LHCN-M2 (cell line): ENCODE data around the gene SIRPB2. TPM values are rescaled to one million over a fixed set of nuclear protein-coding genes. Genes with fewer than 3 reads are reported as not detected.

Experiments used
- DNase-seq: peaks from one replicate; pipeline ENCODE4 v3.0.0-alpha.2; 2012; ENCODE audit warnings: low read depth
- total RNA-seq: library from RNA; depleted of rRNA; stranded (reverse); fragments of >200 nt; gene quantifications from 2 replicates; pipeline ENCODE4 v1.2.3, GENCODE V29; 2014

The SIRPB2 gene
- total RNA-seq, 1 experiment from 2014 or later: not detected

DNA sequence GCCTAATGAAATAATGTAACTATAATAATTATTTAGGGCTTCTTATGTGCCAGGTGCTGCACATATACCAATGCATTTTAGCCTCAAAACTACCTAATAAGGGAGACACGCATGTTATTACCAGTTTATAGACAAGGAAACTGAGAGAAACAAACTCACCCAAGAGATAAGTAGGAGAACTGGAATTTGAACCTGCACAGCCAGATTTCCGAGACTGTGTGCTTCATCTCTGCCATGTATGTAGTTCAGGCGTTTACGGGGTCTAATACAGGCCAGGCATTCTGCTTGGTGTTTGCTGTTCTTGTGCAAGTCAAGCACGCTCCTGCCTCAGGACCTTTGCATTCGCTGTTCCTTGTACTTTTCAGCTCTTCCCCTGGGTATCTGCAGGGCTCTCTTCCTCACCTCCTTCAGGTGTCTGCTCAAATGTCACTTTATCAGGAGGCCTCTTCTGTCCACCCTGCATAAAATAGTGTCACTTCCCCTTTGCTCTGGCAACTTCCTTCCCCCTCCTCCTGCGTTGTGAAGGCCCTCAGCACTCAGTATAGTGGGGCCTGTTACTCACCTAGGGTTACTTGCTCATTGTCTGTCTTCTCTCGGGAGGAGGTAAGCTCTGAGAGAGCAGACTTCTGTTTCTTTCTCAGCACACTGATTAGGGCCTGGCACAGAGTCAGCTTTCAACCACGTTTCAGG lies 18.5 kb downstream of the SIRPB2 start:
- no peak for DNase-seq

DNA sequence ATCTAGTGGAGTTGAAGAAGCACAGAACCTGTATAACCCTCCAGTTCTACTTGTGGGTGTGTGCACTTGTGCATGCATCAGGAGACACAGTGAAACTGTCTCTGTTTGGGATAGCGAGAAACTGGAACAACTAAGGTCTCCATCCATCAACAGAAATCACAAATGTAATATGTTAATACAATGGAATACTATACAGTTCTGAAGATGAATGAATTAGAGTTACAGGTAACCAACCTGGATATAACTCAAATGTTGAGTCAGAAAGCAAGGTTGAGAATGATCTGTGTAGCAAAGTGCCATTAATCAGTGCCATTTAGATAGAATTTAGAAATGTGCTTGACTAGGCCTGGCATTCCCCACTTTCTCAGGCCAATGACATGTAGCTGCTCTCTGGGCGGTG lies 20.0 kb downstream of the SIRPB2 start:
- no peak for DNase-seq

- peak; percentile 99 for DNase-seq
These were observed 21.2 kb downstream of the SIRPB2 start for GRCh38 chr20:1469925-1470571.

DNA sequence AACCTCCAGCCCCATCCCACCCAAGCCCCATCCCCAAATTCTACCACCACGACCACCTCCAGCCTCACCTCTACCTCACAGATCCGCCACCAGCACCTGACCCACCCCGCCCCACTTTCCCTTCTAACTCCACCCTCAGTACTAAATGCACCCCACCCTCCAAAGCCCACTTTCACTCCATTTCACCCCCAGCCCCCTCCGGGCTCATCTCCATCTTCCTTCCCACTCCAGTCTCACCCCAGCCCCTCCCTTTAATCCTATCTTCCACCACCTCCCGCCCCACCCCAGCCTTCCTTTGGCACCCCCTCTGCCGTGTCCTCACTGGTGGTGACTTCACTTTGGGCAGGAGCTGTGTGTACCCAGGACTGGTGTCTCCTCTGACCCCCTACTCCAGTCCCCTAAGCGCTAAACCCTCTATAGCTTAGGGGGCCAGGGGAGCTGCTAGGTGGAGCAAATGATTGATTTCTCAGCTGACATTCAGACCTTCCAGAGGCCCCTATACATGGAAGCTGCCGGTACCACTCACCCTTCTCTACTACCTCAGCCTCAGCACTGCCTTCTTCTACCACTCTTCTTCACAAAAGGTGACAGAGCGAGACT lies 21.8 kb downstream of the SIRPB2 start:
- no peak for DNase-seq

- DNase-seq: no peak
These were observed 23.0 kb downstream of the SIRPB2 start for GRCh38 chr20:1468117-1468624.

- DNase-seq: no peak
These were observed 23.7 kb downstream of the SIRPB2 start for GRCh38 chr20:1467355-1468116.

DNA sequence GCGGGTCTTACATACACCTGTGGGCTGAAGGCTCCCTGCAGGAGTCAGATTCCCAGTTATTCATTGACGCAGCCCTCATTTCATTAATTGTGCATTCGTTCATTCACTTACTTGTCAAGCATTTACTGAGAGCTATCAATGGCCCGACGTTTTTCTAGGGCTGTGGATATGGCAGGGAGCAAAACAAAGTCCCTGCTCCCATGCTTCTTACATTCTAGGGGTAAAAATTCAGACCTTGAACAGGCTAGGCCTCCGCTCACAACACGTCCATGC lies 24.2 kb downstream of the SIRPB2 start:
- no peak for DNase-seq

DNA sequence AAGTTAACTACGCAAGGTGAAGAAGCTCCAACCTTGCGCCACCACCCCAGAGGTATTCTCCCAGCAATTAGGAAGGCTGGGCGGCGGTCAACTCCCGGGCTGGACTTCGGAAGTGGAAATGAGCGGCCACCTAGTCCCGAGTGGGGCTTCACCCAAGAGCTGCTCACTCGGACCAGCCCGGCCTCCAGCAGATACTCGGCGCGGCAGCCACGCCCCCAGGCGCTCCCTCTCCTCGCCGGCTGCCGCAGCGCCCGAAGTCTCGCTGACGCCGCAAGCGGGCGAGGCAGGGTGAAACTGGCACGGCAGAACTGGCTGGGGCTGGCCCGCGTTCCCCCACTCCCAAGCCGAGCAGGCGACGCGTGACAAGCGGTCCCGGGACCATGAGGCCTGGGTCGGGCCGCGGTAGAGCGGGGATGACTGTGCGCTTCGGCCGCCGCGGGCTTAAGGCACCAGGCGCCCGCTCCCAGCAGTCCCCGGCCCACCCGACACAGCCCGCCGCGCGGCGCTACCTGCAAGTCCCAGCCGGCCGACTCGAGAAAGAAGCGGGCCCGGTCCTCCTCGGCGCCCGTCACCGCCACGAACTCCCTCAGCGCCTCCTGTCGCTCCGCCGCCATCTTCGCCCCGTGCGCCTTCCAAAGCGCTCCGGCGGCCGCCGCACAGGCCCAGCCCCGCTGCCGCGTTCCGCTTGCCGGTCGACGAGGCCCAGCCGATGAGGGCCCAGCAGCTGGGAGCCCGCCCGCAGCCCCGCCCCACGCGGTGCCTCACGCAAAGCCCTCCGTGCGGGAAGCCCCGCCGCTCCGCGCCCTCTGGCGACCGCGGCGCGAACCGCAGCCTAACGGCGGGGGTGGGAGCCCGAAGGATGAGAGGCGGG lies 24.8 kb downstream of the SIRPB2 start, which contains the start of gene NSFL1C:
Gene NSFL1C (minus strand): TSS at position 639 of the 871 bp plus-strand sequence. CDS start 25 bp downstream, at position 614.
- DNase-seq: peak; percentile 89

DNA sequence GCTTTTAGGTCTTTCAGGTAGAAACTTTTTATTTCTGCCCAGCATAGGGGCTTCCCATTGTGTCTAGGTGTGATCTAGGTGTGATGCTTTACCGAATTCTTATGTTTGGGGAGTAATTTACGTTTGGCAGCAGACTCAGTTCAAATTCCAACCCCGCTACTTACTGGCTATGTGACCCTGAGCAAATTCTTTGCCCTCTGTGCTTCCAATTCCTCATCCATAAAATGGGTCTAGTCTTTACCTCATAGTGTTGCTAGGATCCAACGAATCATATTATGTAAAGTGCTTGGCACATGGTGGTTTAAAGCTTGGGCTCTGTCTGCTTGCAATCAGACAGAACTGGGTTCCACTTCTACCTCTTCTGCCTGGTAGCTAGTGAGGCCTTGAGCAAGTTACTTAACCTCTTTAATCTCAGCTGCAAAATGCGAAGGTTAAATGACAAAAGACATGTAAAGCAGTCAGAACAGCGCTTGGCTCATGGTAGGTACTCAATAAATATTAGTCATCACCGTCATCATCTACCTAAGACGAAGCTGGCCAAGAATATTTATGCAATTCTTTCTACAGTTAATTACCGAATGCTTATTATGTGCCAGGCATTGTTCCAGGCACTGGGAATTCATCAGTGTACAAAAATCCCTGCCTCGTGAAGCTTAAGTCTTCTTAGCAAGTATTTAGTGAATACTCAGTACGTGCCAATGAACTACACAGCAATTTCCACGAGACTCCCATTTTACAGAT lies 25.6 kb downstream of the SIRPB2 start:
- DNase-seq: no peak

DNA sequence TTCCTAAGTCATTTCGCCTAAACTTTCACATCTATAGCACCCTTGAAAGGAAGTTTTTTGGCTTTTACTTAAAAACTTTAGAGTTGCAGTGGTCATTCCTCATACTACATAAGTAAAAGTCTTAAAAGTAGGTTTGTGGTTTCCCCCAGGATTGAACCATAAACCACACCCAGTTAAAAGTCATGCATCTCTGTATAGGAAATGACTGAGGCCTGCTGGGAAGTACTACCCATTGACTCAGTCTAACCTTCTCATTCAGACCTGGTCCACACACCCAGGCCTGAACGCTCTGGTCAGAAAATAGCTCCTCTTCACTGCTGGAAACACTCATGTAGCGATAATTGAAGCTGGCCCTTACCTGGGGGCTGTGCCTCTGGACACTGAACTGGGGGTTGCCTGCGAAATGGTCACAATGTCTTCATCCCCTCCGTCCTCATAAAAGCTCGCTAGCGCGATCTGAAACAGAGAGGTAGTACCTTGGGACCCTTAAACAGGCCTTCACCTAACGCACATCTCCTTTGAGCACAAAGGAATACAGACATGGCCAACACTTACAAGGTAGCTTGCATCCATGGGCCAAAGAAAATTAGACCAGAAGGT lies 27.1 kb downstream of the SIRPB2 start:
- no peak for DNase-seq

GRCh38 chr20:1462834-1463233 lies 28.4 kb downstream of the SIRPB2 start:
- no peak for DNase-seq

- no peak for DNase-seq
These were observed 29.2 kb downstream of the SIRPB2 start for GRCh38 chr20:1462001-1462400.

DNA sequence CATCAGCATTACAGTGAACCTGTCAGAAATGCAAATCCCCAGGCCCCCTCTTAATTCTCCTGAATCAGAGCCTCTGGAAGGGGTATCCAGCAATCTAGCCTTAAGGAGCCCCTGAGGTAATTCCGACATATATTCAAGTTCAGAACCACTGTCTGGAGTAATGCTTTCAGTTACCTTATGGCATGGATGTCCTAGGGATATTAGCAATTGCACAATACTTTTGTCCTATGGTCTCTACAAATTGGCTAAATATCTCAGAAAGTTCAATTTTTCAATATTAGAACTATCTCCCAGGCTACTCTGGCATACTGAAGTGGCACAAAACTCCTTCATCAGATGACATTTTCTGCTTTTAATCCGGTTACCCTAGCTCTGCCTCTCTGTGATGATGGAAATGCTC lies 30.9 kb downstream of the SIRPB2 start:
- DNase-seq: no peak

DNA sequence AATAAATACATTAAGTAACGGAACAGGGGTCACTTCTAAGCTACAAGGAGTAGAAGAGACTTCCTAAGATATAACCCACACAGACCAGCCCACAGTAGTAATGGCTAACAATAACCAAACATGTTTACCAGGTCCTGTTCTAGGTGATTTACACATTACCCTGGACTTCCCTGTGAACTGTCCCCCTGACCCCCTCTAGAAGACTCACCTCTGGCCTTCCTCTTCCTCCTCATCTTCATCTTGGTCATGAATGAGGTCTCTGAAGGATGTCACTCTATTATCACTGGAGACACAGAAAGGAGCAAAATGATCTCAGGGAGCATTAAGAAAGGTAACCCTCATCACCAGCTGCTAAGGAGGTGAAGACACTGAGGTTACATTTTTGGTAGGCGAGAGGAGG lies 33.2 kb downstream of the SIRPB2 start:
- no peak for DNase-seq

DNA sequence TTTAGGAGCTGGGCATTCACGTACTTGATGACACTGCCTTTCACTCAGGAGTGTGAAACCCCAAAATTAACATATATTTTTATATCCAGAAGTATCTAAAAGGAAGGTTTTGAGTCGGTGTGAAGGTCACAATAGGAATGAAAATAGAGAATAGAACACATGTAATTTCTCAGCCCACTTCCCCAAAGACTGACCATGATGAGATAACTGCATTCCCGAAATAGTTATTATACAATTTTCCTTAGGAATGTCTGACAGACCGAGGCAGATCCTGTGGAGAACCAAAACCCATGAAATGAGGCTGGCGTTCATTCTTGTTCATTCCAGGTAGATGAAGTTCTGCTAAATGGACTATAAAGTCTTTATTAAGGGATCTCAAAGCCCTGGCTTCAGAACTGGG lies 34.9 kb downstream of the SIRPB2 start:
- no peak for DNase-seq

DNA sequence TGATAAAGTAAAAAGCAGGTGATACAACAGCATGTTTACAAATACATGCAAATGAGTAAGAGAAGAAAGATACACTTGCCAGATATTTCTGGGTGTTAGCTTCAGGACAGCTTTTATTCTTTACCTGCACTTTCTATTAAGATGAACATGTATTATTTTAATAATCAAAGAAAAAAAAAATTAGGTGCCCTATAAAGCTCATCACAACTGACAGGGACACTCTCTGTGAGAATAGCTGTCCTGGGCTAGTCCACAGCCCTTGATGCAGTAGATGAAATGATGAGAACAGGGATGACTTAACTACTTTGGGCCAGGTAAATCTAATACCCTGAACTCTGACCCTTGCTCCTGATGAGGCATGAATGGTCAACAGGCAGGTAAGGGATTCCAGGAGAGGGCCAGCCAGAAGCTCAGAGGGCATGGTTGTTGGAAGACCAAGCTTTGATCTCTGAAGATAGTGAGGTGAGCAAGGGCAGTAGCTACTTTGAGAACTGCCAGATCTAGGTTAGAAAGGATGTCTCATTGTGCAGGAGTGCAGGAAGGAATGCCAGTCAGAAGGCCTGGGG lies 40.2 kb downstream of the SIRPB2 start:
- DNase-seq: no peak

GRCh38 chr20:1449370-1449769 lies 41.9 kb downstream of the SIRPB2 start:
- peak; percentile 97 for DNase-seq

GRCh38 chr20:1448081-1448620 lies 43.1 kb downstream of the SIRPB2 start:
- peak; percentile 92 for DNase-seq

DNA sequence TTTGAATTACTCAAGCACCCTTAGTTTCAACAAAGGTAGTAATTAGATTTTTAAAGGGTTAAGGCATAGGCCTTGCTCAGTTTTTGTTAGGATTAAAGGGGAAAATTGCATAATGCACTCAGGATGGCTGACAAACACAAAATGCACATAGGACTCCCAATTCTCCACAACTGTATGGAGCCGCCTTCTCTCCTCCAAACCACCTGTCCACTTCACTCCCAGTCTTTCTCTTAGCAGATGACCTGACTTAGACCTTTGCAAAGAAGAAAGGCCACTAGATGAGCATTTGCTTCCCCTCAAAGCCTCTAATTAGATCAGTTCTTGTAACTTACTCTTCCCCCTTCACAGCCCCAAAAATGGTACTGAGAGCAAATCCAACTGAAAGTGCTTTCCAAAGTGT lies 44.7 kb downstream of the SIRPB2 start:
- no peak for DNase-seq
